ENCODE measurements around the gene CHCHD10. TPM values are rescaled to one million over a fixed set of nuclear protein-coding genes. Genes with fewer than 3 reads are reported as not detected.
A peak's percentile ranks its signal among the peaks of the same experiment; 100 is the strongest.

The CHCHD10 gene
- total and polyA plus RNA-seq, 2 of the 13 experiments (the other 11 are each of a cell fraction or from before 2014, with no cell fraction given), result 37.0 to 62.8 TPM

DNA sequence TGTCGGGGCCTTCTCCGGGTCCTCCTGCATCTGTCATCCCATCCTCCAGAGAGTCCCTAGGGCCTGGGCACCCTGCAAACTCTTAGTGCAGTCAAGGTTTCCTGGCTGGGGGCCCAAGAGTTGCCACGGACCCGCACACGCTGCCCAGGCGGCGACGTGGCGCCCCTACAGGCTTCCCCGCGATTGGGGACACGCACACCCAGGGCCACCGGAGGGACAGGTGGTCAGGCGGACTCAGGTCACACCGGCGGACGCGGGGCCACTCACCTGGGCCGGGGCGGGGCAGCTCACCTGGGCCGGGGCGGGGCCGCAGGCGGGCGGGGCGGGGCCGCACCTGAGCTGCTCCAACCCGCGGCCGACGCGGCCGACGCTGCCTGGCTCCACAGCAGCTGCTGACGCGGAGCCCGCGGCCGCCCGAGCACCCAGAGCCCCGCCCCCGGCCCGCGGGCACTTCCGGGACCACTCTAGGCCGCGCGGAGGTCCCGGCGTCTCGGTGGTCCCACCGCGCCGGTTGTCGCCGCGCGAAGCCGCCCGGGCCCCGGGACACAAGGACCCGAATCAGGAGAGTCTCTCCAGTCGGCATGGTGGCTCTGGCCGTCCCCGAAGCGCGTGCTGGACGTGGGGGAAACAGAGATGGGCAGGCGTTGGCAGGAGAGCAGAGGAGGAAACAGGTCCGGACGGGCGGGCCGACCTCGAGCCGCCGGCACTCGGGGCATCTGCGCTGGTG, 16.9 kb downstream of the CHCHD10 start, which contains the start of gene ZNF70:
TSS of gene ZNF70 (minus strand) at position 399 of the 727 bp plus-strand sequence. CDS start 5,972 bp downstream, outside the sequence.
- ChIA-PET POLR2A (interaction anchor here (0.6 to 4.9 kb wide), 8 partner anchors 8 to 99 kb away, joined by 3 to 52 read pairs (median 5); partner anchors contain the start of genes C22orf15 and CHCHD10), CTCF (ENCODE audit: low intra/inter-chr PET ratio, low total read pairs) (no interaction called here)
- BruUV-seq (replicated peaks), result no TSS peak
- Histone ChIP-seq H4K20me1 (ENCODE audit: insufficient read depth, low read length) (no peaks in the 10 kb centered on the region), H3K4me3 (replicated peaks in 1 of 3; ENCODE audit: insufficient read depth in 1 of 3, low read depth in 2 of 3, low read length in 3 of 3) (peak within 1 kb of the TSS; percentile 88 to 92 (median 89)), H3K27ac (ENCODE audit: extremely low read length, insufficient read depth, low read length) (peak within 1 kb of the TSS; percentile 60), H3K36me3 (replicated peaks in 1 of 2; ENCODE audit: control insufficient read depth in 1 of 2, insufficient read depth in 2 of 2, low read length in 2 of 2) (no peaks in the 10 kb centered on the region), H3K9me3 (ENCODE audit: low read length) (no peaks in the 10 kb centered on the region), H3K79me2 (ENCODE audit: insufficient read depth, low read length) (peaks cover 7% of the 10 kb centered on the region), H3K27me3 (ENCODE audit: control insufficient read depth in 1 of 2, insufficient read depth in 2 of 2, low read length in 2 of 2) (no peaks in the 10 kb centered on the region), H3K4me1 (ENCODE audit: insufficient read depth, low read length) (peaks cover 23% of the 10 kb centered on the region), H3K9ac (ENCODE audit: insufficient read depth, low read depth, low read length) (peak within 1 kb of the TSS; percentile 92), H2AFZ (ENCODE audit: low read length) (peak within 1 kb of the TSS; percentile 69), H3K4me2 (ENCODE audit: low read depth, low read length) (peak within 1 kb of the TSS; percentile 92)
- ATAC-seq, result peak; percentile 96
- in situ Hi-C loops (cut with HindIII; ENCODE audit: extremely low pct_ligation_motif_present, low pct_unique_long_range_greater_than_20kb), result no loop called here
- peak; percentile 69 for DNase-seq (ENCODE audit: low spot score)
- WGBS (ENCODE audit: low lambda C conversion rate), result 5% methylated on average over 4 of the region's 78 CpGs
- intact Hi-C loops (cut with micrococcal nuclease; ENCODE audit: unreplicated experiment), result no loop called here
- no peak for FAIRE-seq
- TF ChIP-seq ZNF431 (CRISPR knock-in tag; IDR thresholded peaks at IDR 0.05; ENCODE audit: borderline replicate concordance, low read depth) (peak; percentile 9; the same call in 1 of the 2 replicates), LCORL (IDR thresholded peaks at IDR 0.05) (no peak), LCORL (CRISPR knock-in tag; IDR thresholded peaks at IDR 0.05) (peak; percentile 66), MTA1 (CRISPR knock-in tag; IDR thresholded peaks at IDR 0.05; ENCODE audit: borderline replicate concordance) (0 out of 2 replicates have a peak, but pooled peaks have one; percentile 18), ZNF713 (CRISPR knock-in tag; IDR thresholded peaks at IDR 0.05) (peak; percentile 42; the same call in 1 of the 2 replicates), SRY (CRISPR knock-in tag; IDR thresholded peaks at IDR 0.05) (peak; percentile 58; the same call in 1 of the 2 replicates), RXRB (CRISPR knock-in tag; IDR thresholded peaks at IDR 0.05; ENCODE audit: borderline replicate concordance) (no peak), ZSCAN21 (CRISPR knock-in tag; IDR thresholded peaks at IDR 0.05; ENCODE audit: borderline replicate concordance) (0 out of 2 replicates have a peak, but pooled peaks have one; percentile 72), ZFP62 (CRISPR knock-in tag; IDR thresholded peaks at IDR 0.05) (no peak), SP5 (CRISPR knock-in tag; IDR thresholded peaks at IDR 0.05; ENCODE audit: borderline replicate concordance, low read depth) (peak; percentile 57; the same call in 1 of the 2 replicates), GABPB1 (CRISPR knock-in tag; IDR thresholded peaks at IDR 0.05) (peak; percentile 92), ZIK1 (CRISPR knock-in tag; IDR thresholded peaks at IDR 0.05; ENCODE audit: borderline replicate concordance, low read depth) (peak; percentile 52; the same call in 1 of the 2 replicates), ZNF563 (CRISPR knock-in tag; IDR thresholded peaks at IDR 0.05) (peak; percentile 55; the same call in 1 of the 2 replicates), ZNF572 (CRISPR knock-in tag; IDR thresholded peaks at IDR 0.05) (0 out of 2 replicates have a peak, but pooled peaks have one; percentile 61), YY1 (IDR thresholded peaks at IDR 0.05; ENCODE audit: insufficient read depth, insufficient replicate concordance, low read depth, low read length) (peak; percentile 80), POGK (CRISPR knock-in tag; conservative IDR thresholded peaks at IDR 0.05) (peak; percentile 54; the same call in 1 of the 2 replicates), ZMYM4 (CRISPR knock-in tag; IDR thresholded peaks at IDR 0.05) (peak; percentile 64), ZNF224 (CRISPR knock-in tag; IDR thresholded peaks at IDR 0.05) (no peak), RNF2 (conservative IDR thresholded peaks at IDR 0.05; ENCODE audit: low read depth) (peak; percentile 70; the same call in 1 of the 2 replicates)
- TF ChIP-seq, protein P1, sequence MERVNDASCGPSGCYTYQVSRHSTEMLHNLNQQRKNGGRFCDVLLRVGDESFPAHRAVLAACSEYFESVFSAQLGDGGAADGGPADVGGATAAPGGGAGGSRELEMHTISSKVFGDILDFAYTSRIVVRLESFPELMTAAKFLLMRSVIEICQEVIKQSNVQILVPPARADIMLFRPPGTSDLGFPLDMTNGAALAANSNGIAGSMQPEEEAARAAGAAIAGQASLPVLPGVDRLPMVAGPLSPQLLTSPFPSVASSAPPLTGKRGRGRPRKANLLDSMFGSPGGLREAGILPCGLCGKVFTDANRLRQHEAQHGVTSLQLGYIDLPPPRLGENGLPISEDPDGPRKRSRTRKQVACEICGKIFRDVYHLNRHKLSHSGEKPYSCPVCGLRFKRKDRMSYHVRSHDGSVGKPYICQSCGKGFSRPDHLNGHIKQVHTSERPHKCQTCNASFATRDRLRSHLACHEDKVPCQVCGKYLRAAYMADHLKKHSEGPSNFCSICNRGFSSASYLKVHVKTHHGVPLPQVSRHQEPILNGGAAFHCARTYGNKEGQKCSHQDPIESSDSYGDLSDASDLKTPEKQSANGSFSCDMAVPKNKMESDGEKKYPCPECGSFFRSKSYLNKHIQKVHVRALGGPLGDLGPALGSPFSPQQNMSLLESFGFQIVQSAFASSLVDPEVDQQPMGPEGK (CRISPR knock-in tag; IDR thresholded peaks at IDR 0.05), result peak; percentile 32; the same call in 1 of the 2 replicates
